MCF 10A (cell line): ENCODE measurements around the gene CGN. TPM values are rescaled to one million over a fixed set of nuclear protein-coding genes. Genes with fewer than 3 reads are reported as not detected.

Experiments
- BruUV-seq: library from RNA; stranded (reverse); fragments of 400-500 nt; replicated peaks from 2 replicates; lab custom pipeline; 2021; lab: Mats Ljungman, UMichigan
- CTCF ChIA-PET: fragments of 300-600 bp; sonication (Branson Sonifier 250); formaldehyde crosslinking; extraction: SDS; loops from one replicate; lab custom pipeline; 2021; ENCODE audit warnings: antibody characterized with exemption, inconsistent platforms; lab: Yijun Ruan, JAX
- POLR2A ChIA-PET: fragments of 300-600, 350-650 bp; sonication (Branson Sonifier 250); formaldehyde crosslinking; extraction: SDS; loops from one replicate; lab custom pipeline; 2020; ENCODE audit warnings: antibody characterized with exemption, inconsistent platforms; lab: Yijun Ruan, JAX
- DNase-seq: peaks from one replicate; pipeline ENCODE4 v3.0.0-alpha.2; 2018; ENCODE audit not compliant: unreplicated experiment
- H3K27ac Mint-ChIP-seq: one replicate; pipeline ENCODE4 v1.8.0; 2022; ENCODE audit warnings: mild to moderate bottlenecking, low read depth, mixed read lengths; ENCODE audit not compliant: unreplicated experiment
- H3K27me3 Mint-ChIP-seq: one replicate; pipeline ENCODE4 v1.8.0; 2022; ENCODE audit warnings: mixed read lengths; ENCODE audit not compliant: insufficient read depth, unreplicated experiment
- H3K36me3 Mint-ChIP-seq: one replicate; pipeline ENCODE4 v1.8.0; 2022; ENCODE audit warnings: mild to moderate bottlenecking, moderate library complexity, mixed read lengths; ENCODE audit not compliant: insufficient read depth, unreplicated experiment
- H3K4me1 Mint-ChIP-seq: one replicate; pipeline ENCODE4 v1.8.0; 2022; ENCODE audit warnings: mixed read lengths; ENCODE audit not compliant: insufficient read depth, unreplicated experiment
- H3K4me3 Mint-ChIP-seq: one replicate; pipeline ENCODE4 v1.8.0; 2022; ENCODE audit warnings: mild to moderate bottlenecking, moderate library complexity, mixed read lengths; ENCODE audit not compliant: unreplicated experiment
- H3K9me3 Mint-ChIP-seq: one replicate; pipeline ENCODE4 v1.8.0; 2022; ENCODE audit warnings: mixed read lengths; ENCODE audit not compliant: unreplicated experiment
- CTCF ChIP-seq: fragments of 200-600 bp; IDR thresholded peaks from one replicate; pipeline ENCODE4 v1.8.0; 2022; ENCODE audit warnings: antibody characterized with exemption, mild to moderate bottlenecking; ENCODE audit not compliant: unreplicated experiment
- intact Hi-C: fragments of 100-400 bp; cut with micrococcal nuclease; formaldehyde crosslinking; loops from 2 replicates; pipeline ENCODE4 v1.14.1; 2022
- total RNA-seq: library from RNA; stranded (reverse); gene quantifications from 2 replicates; pipeline ENCODE4 v1.2.3, GENCODE V29; 2022

CGN gene
- total RNA-seq, 1 experiment from 2014 or later = 0.33 TPM

DNA sequence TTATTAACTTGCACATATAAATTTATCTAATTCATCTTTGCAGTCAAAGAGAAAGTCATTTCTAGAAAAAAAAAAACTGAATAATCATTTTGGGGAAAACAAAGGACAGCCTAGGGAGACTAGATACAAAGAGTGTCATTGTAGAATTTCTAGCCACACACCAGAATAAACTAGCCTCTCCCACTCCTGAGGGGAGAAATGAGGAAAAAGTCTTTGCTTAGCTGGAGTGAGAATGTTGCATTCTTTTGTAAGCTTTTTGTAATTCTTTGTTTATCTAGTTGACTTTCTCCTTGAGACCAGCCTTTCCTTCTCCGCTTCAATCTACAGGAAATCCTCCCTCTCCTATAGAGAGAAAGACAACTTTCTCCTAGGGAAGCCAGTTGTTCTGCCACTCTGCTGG lies 15.9 kb upstream of the CGN start:
- Mint-ChIP-seq H3K36me3 (no peaks in the 10 kb centered on the region), H3K4me3 (no peak overlapping the region), H3K27me3 (peaks cover 39% of the 10 kb centered on the region), H3K27ac (no peak overlapping the region), H3K4me1 (peaks cover 14% of the 10 kb centered on the region), H3K9me3 (no peaks in the 10 kb centered on the region)
- CTCF ChIA-PET = interaction anchor here (0.9 to 1.2 kb wide), 3 partner anchors 10 to 239 kb away, joined by 3 to 8 read pairs (median 4); no protein-coding TSS in a partner anchor
- TF ChIP-seq CTCF = no peak
- no TSS peak for BruUV-seq
- intact Hi-C loops = no loop called here
- DNase-seq = no peak
- POLR2A ChIA-PET = interaction anchor here (0.7 to 1.9 kb wide), 7 partner anchors 16 to 353 kb away, joined by 3 to 10 read pairs (median 4); partner anchors contain the start of genes CGN, POGZ and TUFT1

- Mint-ChIP-seq H3K27me3 (peaks cover 31% of the 10 kb centered on the region), H3K4me1 (peaks cover 14% of the 10 kb centered on the region), H3K4me3 (no peak overlapping the region), H3K9me3 (no peaks in the 10 kb centered on the region), H3K36me3 (no peaks in the 10 kb centered on the region), H3K27ac (no peak overlapping the region)
- CTCF ChIA-PET = interaction anchor here (0.6 kb wide), 1 partner anchor 34 kb away, joined by 7 read pairs; no protein-coding TSS in a partner anchor
- intact Hi-C loops = no loop called here
- POLR2A ChIA-PET = interaction anchor here (2.1 kb wide), 1 partner anchor 10 kb away, joined by 5 read pairs; no protein-coding TSS in a partner anchor
- no peak for TF ChIP-seq CTCF
- no TSS peak for BruUV-seq
- no peak for DNase-seq
Observed at GRCh38 chr1:151499365-151499764, 11.8 kb upstream of the CGN start.

- CTCF ChIA-PET = interaction anchor here (0.6 to 1.0 kb wide), 2 partner anchors 33 to 36 kb away, joined by 3 to 7 read pairs; no protein-coding TSS in a partner anchor
Observed at GRCh38 chr1:151499930-151500329, 11.3 kb upstream of the CGN start.

More at GRCh38 chr1:151499930-151500329, 11.3 kb upstream of the CGN start:
- Mint-ChIP-seq H3K4me3 (no peak overlapping the region), H3K27ac (no peak overlapping the region), H3K36me3 (no peaks in the 10 kb centered on the region), H3K9me3 (no peaks in the 10 kb centered on the region), H3K27me3 (peaks cover 31% of the 10 kb centered on the region), H3K4me1 (peaks cover 9% of the 10 kb centered on the region)
- intact Hi-C loops = no loop called here
- TF ChIP-seq CTCF = no peak
- BruUV-seq = no TSS peak
- POLR2A ChIA-PET = interaction anchor here (2.1 kb wide), 1 partner anchor 11 kb away, joined by 5 read pairs; no protein-coding TSS in a partner anchor
- no peak for DNase-seq
